HEK293T (cell line): Measurements from ENCODE around the gene PRDX2.

Experiments
- CTCF ChIA-PET: fragments of 350-600 bp; formaldehyde crosslinking; extraction: SDS; loops from one replicate; lab custom pipeline; 2021; ENCODE audit warnings: antibody characterized with exemption, inconsistent platforms; lab: Yijun Ruan, JAX
- POLR2A ChIA-PET: fragments of 350-600 bp; formaldehyde crosslinking; extraction: SDS; loops from one replicate; lab custom pipeline; 2020; ENCODE audit warnings: antibody characterized with exemption, inconsistent platforms; lab: Yijun Ruan, JAX
- DNase-seq: peaks from one replicate; pipeline ENCODE4 v3.0.0; 2012; ENCODE audit warnings: mixed read lengths; ENCODE audit errors: extremely low spot score
- ARNT ChIP-seq: fragments of 450-650 bp; IDR thresholded peaks from 2 replicates; pipeline ENCODE4 v1.6.1; 2017; ENCODE audit warnings: mild to moderate bottlenecking
- BHLHE40 ChIP-seq: fragments of 450-650 bp; IDR thresholded peaks from 2 replicates; pipeline ENCODE4 v1.6.1; 2016; ENCODE audit warnings: mild to moderate bottlenecking, moderate library complexity, borderline replicate concordance
- CTBP1 ChIP-seq: fragments of 450-650 bp; IDR thresholded peaks from 2 replicates; pipeline ENCODE4 v1.6.1; 2016; ENCODE audit warnings: borderline replicate concordance
- ELF4 ChIP-seq: fragments of 450-650 bp; IDR thresholded peaks from 2 replicates; pipeline ENCODE4 v1.6.1; 2017; ENCODE audit warnings: antibody characterized with exemption
- FOXA1 ChIP-seq: fragments of 450-650 bp; IDR thresholded peaks from 2 replicates; pipeline ENCODE4 v1.6.1; 2016; ENCODE audit warnings: mild to moderate bottlenecking
- FOXK2 ChIP-seq: fragments of 450-650 bp; IDR thresholded peaks from 2 replicates; pipeline ENCODE4 v1.6.1; 2016; ENCODE audit warnings: mild to moderate bottlenecking
- FOXM1 ChIP-seq: fragments of 450-650 bp; IDR thresholded peaks from 2 replicates; pipeline ENCODE4 v1.6.1; 2017; ENCODE audit warnings: mild to moderate bottlenecking, borderline replicate concordance
- HDGF ChIP-seq: fragments of 450-650 bp; IDR thresholded peaks from 2 replicates; pipeline ENCODE4 v1.6.1; 2017; ENCODE audit warnings: antibody characterized with exemption, borderline replicate concordance
- L3MBTL2 ChIP-seq: fragments of 450-650 bp; conservative IDR thresholded peaks from 2 replicates; pipeline ENCODE4 v1.6.1; 2016; ENCODE audit warnings: mild to moderate bottlenecking
- LEF1 ChIP-seq: fragments of 450-650 bp; IDR thresholded peaks from 2 replicates; pipeline ENCODE4 v1.6.1; 2017; ENCODE audit warnings: mild to moderate bottlenecking, borderline replicate concordance
- NFRKB ChIP-seq: fragments of 450-650 bp; IDR thresholded peaks from 2 replicates; pipeline ENCODE4 v1.6.1; 2016; ENCODE audit warnings: mild to moderate bottlenecking, moderate library complexity
- PKNOX1 ChIP-seq: fragments of 450-650 bp; IDR thresholded peaks from 2 replicates; pipeline ENCODE4 v1.6.1; 2016
- SP1 ChIP-seq: fragments of 450-650 bp; IDR thresholded peaks from 2 replicates; pipeline ENCODE4 v1.6.1; 2017
- SUZ12 ChIP-seq: fragments of 450-650 bp; IDR thresholded peaks from 2 replicates; pipeline ENCODE4 v1.6.1; 2016; ENCODE audit warnings: mild to moderate bottlenecking
- TARDBP ChIP-seq: fragments of 450-650 bp; IDR thresholded peaks from 2 replicates; pipeline ENCODE4 v1.6.1; 2016
- ZNF384 ChIP-seq: fragments of 450-650 bp; IDR thresholded peaks from 2 replicates; pipeline ENCODE4 v1.6.1; 2016

The PRDX2 gene

GRCh38 chr19:12789904-12790619 lies 11.5 kb downstream of the PRDX2 start:
- POLR2A ChIA-PET: interaction anchor here (1.2 to 3.6 kb wide), 2 partner anchors 11 to 12 kb away, joined by 3 to 55 read pairs; no protein-coding TSS in a partner anchor
- TF ChIP-seq SUZ12: no peak
- TF ChIP-seq TARDBP: no peak
- no peak for TF ChIP-seq PKNOX1
- TF ChIP-seq HDGF: no peak
- no peak for TF ChIP-seq ARNT
- TF ChIP-seq SP1: no peak
- no peak for TF ChIP-seq ELF4
- no peak for TF ChIP-seq FOXK2
- no peak for TF ChIP-seq BHLHE40
- no peak for TF ChIP-seq LEF1
- no peak for TF ChIP-seq FOXM1
- DNase-seq: peak; percentile 77
- CTCF ChIA-PET: interaction anchor here (0.7 to 1.4 kb wide), 2 partner anchors 13 to 304 kb away, joined by 3 to 6 read pairs; no protein-coding TSS in a partner anchor

- TF ChIP-seq FOXM1: no peak
- no peak for TF ChIP-seq PKNOX1
- TF ChIP-seq LEF1: no peak
- no peak for TF ChIP-seq NFRKB
- TF ChIP-seq BHLHE40: no peak
- no peak for TF ChIP-seq SP1
- no peak for TF ChIP-seq HDGF
- TF ChIP-seq SUZ12: no peak
- no peak for TF ChIP-seq ELF4
- DNase-seq: no peak
- CTCF ChIA-PET: interaction anchor here (0.7 to 1.4 kb wide), 2 partner anchors 12 to 118 kb away, joined by 3 to 6 read pairs; no protein-coding TSS in a partner anchor
- POLR2A ChIA-PET: interaction anchor here (1.2 to 2.0 kb wide), 3 partner anchors 11 to 18 kb away, joined by 3 to 6 read pairs (median 4); partner anchors contain the start of gene RNASEH2A
Measured at GRCh38 chr19:12789098-12789903, 12.3 kb downstream of the PRDX2 start.

- POLR2A ChIA-PET: interaction anchor here (1.2 to 2.0 kb wide), 3 partner anchors 10 to 18 kb away, joined by 3 to 6 read pairs (median 4); partner anchors contain the start of gene RNASEH2A
- no peak for DNase-seq
- no peak for TF ChIP-seq CTBP1
- CTCF ChIA-PET: interaction anchor here (0.7 to 1.4 kb wide), 2 partner anchors 11 to 119 kb away, joined by 3 to 6 read pairs; no protein-coding TSS in a partner anchor
Measured at GRCh38 chr19:12788682-12789097, 12.9 kb downstream of the PRDX2 start.

- no peak for TF ChIP-seq L3MBTL2
- no peak for TF ChIP-seq NFRKB
- no peak for TF ChIP-seq ELF4
- no peak for TF ChIP-seq FOXA1
- no peak for TF ChIP-seq FOXK2
- no peak for TF ChIP-seq TARDBP
- no peak for TF ChIP-seq CTBP1
- no peak for TF ChIP-seq ARNT
- no peak for TF ChIP-seq ZNF384
- CTCF ChIA-PET: interaction anchor here (0.7 to 1.4 kb wide), 3 partner anchors 10 to 119 kb away, joined by 3 to 6 read pairs (median 5); no protein-coding TSS in a partner anchor
- DNase-seq: no peak
- POLR2A ChIA-PET: interaction anchor here (1.2 to 2.0 kb wide), 3 partner anchors 9 to 19 kb away, joined by 3 to 6 read pairs (median 4); partner anchors contain the start of gene RNASEH2A
Measured at GRCh38 chr19:12788042-12788681, 13.4 kb downstream of the PRDX2 start.

- CTCF ChIA-PET: interaction anchor here (0.7 kb wide), 1 partner anchor 9 kb away, joined by 5 read pairs; no protein-coding TSS in a partner anchor
Measured at GRCh38 chr19:12787458-12787857, 14.1 kb downstream of the PRDX2 start.

GRCh38 chr19:12786952-12787351 lies 14.6 kb downstream of the PRDX2 start:
- ChIA-PET CTCF (no interaction called here), POLR2A (no interaction called here)
- TF ChIP-seq HDGF (no peak), FOXM1 (no peak), LEF1 (no peak), FOXA1 (no peak), BHLHE40 (no peak), L3MBTL2 (no peak), ZNF384 (no peak), ARNT (no peak), PKNOX1 (no peak), SUZ12 (no peak), NFRKB (no peak), ELF4 (no peak), SP1 (no peak), TARDBP (no peak), FOXK2 (no peak), CTBP1 (no peak)
- DNase-seq: no peak

More at GRCh38 chr19:12787458-12787857, 14.1 kb downstream of the PRDX2 start:
- TF ChIP-seq L3MBTL2 (no peak), SUZ12 (no peak), HDGF (no peak), LEF1 (no peak), SP1 (no peak)
- no peak for DNase-seq
- POLR2A ChIA-PET: interaction anchor here (2.0 kb wide), 1 partner anchor 11 kb away, joined by 6 read pairs; no protein-coding TSS in a partner anchor
